Keratinocyte (primary cell): ENCODE measurements around the gene TRIM23. TPM values are rescaled to one million over a fixed set of nuclear protein-coding genes. Genes with fewer than 3 reads are reported as not detected.

Experiments
- DNase-seq: peaks from one replicate; pipeline ENCODE4 v3.0.0-alpha.2; 2011; ENCODE audit warnings: low read depth, missing footprints, low spot score
- FAIRE-seq: peaks from 2 replicates; lab custom pipeline; 2011; peaks lifted over from hg19 to GRCh38; lab: Jason Lieb, UNC
- H2AFZ ChIP-seq: 2 replicates; pipeline ENCODE4 v1.6.0; 2012; ENCODE audit warnings: low read length, control low read depth, inconsistent platforms; ENCODE audit not compliant: control insufficient read depth
- H3K27ac ChIP-seq: 2 replicates; pipeline ENCODE4 v1.5.1; 2011; ENCODE audit warnings: low read length; ENCODE audit not compliant: control insufficient read depth, insufficient read depth
- H3K27me3 ChIP-seq: 3 replicates; pipeline ENCODE4 v1.6.0; 2011; ENCODE audit warnings: low read length; ENCODE audit not compliant: control insufficient read depth, insufficient read depth; ENCODE audit errors: extremely low read depth
- H3K36me3 ChIP-seq, 2 experiments: 2 replicates in 1 of 2; 3 replicates in 1 of 2; pipeline ENCODE4 v1.5.1; 2011; ENCODE audit warnings: low read length in 2 of 2, mild to moderate bottlenecking in 1 of 2; ENCODE audit not compliant: control insufficient read depth in 2 of 2, insufficient read depth in 2 of 2; ENCODE audit errors: extremely low read depth in 1 of 2
- H3K4me1 ChIP-seq: 3 replicates; pipeline ENCODE4 v1.5.1; 2011; ENCODE audit warnings: low read length; ENCODE audit not compliant: control insufficient read depth, insufficient read depth; ENCODE audit errors: extremely low read depth
- H3K4me2 ChIP-seq: 3 replicates; pipeline ENCODE4 v1.6.0; 2011; ENCODE audit warnings: low read depth, low read length; ENCODE audit not compliant: control insufficient read depth, insufficient read depth; ENCODE audit errors: extremely low read depth
- H3K4me3 ChIP-seq, 3 experiments: fragments of 200-600 bp in 1 of 3; sonication (generic) in 1 of 3; 2 replicates in 2 of 3; 3 replicates in 1 of 3; pipeline ENCODE4 v1.5.1; 2011 to 2016; ENCODE audit warnings: low read length in 3 of 3, mild to moderate bottlenecking in 3 of 3, control low read depth in 2 of 3, inconsistent platforms in 1 of 3, low read depth in 1 of 3, mixed read lengths in 1 of 3, mixed run types in 1 of 3, moderate library complexity in 1 of 3; ENCODE audit not compliant: control insufficient read depth in 2 of 3, insufficient read depth in 2 of 3; ENCODE audit errors: extremely low read depth in 1 of 3
- H3K79me2 ChIP-seq: 2 replicates; pipeline ENCODE4 v1.6.0; 2012; ENCODE audit warnings: low read length; ENCODE audit not compliant: control insufficient read depth, insufficient read depth
- H3K9ac ChIP-seq: 3 replicates; pipeline ENCODE4 v1.6.0; 2011; ENCODE audit warnings: low read length; ENCODE audit not compliant: control insufficient read depth, insufficient read depth; ENCODE audit errors: extremely low read depth
- H3K9me1 ChIP-seq: 3 replicates; pipeline ENCODE4 v1.6.0; 2011; ENCODE audit warnings: low read length; ENCODE audit not compliant: control insufficient read depth, insufficient read depth; ENCODE audit errors: extremely low read depth
- H3K9me3 ChIP-seq: 2 replicates; pipeline ENCODE4 v1.5.1; 2012; ENCODE audit warnings: low read depth, low read length; ENCODE audit not compliant: control insufficient read depth
- H4K20me1 ChIP-seq: 3 replicates; pipeline ENCODE4 v1.6.0; 2011; ENCODE audit warnings: low read length; ENCODE audit not compliant: control insufficient read depth, insufficient read depth; ENCODE audit errors: extremely low read depth
- EZH2 ChIP-seq: IDR thresholded peaks from one replicate; pipeline ENCODE4 v1.6.1; 2012; ENCODE audit warnings: inconsistent platforms, mild to moderate bottlenecking, low read length, moderate library complexity
- dilution Hi-C: fragments of 300-500 bp; cut with MboI; formaldehyde crosslinking; loops from one replicate; pipeline ENCODE4 v1.7.0; 2020; ENCODE audit warnings: low sequenced_read_pairs; ENCODE audit not compliant: extremely low pct_ligation_motif_present
- polyA plus RNA-seq, 5 experiments: library from polyadenylated mRNA; depleted of rRNA in 3 of 5; stranded (reverse) in 3 of 5; stranded (forward) in 1 of 5; unstranded in 1 of 5; fragments of >200 nt; gene quantifications; 1 replicate in 1 of 5; 2 replicates in 3 of 5; 3 replicates in 1 of 5; pipeline versions ENCODE4 v1.2.1 to v1.2.3, GENCODE V29; 2011 to 2012; ENCODE audit warnings: missing spikeins in 2 of 5, low read depth in 1 of 5, low replicate concordance in 1 of 5
- TF ChIP-seq, protein P1 (sequence below), 3 experiments: IDR thresholded peaks in 1 of 3; conservative IDR thresholded peaks in 1 of 3; optimal IDR thresholded peaks in 1 of 3; 2 replicates in 2 of 3; 3 replicates in 1 of 3; pipeline versions ENCODE3 to v1.5.1; 2011; ENCODE audit warnings: low read length in 3 of 3, mild to moderate bottlenecking in 3 of 3, moderate library complexity in 2 of 3, control low read depth in 1 of 3, inconsistent platforms in 1 of 3; ENCODE audit not compliant: insufficient read depth in 2 of 3; ENCODE audit errors: extremely low read depth in 1 of 3

TRIM23 gene
- polyA plus RNA-seq, 1 donor (not counting 4 experiments of a cell fraction or from before 2014, with no cell fraction given): 7.8 TPM

DNA sequence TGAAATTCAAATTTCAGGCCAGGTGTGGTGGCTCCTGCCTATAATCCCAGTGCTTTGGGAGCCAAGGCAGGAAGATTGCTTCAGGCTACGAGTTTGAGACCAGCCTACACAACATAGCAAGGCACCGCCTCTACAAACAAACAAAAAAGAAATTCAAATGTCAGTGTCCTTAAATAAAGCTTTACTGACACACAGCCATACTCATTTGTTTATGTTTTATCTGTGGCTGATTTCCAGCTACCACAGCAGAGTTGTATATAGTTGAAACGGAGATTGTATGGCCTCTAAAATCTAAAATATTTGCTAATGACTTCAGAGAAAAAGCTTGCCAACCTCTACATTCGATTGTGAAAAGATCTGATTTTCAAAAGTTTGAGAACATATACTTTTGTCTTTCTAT lies 16.1 kb upstream of the TRIM23 start:
- DNase-seq (no peak), FAIRE-seq (no peak)
- Histone ChIP-seq H3K4me2 (no peak overlapping the region), H2AFZ (no peak overlapping the region), H3K4me3 (no peak overlapping the region), H3K27ac (no peak overlapping the region), H3K9ac (no peak overlapping the region), H4K20me1 (no peaks in the 10 kb centered on the region), H3K36me3 (peaks cover 4 to 8% of the 10 kb centered on the region in 2 experiments), H3K9me3 (no peaks in the 10 kb centered on the region), H3K9me1 (no peaks in the 10 kb centered on the region), H3K27me3 (no peaks in the 10 kb centered on the region), H3K79me2 (no peaks in the 10 kb centered on the region), H3K4me1 (no peaks in the 10 kb centered on the region)
- TF ChIP-seq, protein P1, sequence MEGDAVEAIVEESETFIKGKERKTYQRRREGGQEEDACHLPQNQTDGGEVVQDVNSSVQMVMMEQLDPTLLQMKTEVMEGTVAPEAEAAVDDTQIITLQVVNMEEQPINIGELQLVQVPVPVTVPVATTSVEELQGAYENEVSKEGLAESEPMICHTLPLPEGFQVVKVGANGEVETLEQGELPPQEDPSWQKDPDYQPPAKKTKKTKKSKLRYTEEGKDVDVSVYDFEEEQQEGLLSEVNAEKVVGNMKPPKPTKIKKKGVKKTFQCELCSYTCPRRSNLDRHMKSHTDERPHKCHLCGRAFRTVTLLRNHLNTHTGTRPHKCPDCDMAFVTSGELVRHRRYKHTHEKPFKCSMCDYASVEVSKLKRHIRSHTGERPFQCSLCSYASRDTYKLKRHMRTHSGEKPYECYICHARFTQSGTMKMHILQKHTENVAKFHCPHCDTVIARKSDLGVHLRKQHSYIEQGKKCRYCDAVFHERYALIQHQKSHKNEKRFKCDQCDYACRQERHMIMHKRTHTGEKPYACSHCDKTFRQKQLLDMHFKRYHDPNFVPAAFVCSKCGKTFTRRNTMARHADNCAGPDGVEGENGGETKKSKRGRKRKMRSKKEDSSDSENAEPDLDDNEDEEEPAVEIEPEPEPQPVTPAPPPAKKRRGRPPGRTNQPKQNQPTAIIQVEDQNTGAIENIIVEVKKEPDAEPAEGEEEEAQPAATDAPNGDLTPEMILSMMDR (optimal IDR thresholded peaks at IDR 0.05 in 1 of 3, IDR thresholded peaks at IDR 0.05 in 1 of 3, conservative IDR thresholded peaks at IDR 0.05 in 1 of 3; ENCODE audit: extremely low read depth in 1 of 3, insufficient read depth in 2 of 3, low read length in 3 of 3): no peak
- no peak for TF ChIP-seq EZH2
- dilution Hi-C loops: no loop called here

DNA sequence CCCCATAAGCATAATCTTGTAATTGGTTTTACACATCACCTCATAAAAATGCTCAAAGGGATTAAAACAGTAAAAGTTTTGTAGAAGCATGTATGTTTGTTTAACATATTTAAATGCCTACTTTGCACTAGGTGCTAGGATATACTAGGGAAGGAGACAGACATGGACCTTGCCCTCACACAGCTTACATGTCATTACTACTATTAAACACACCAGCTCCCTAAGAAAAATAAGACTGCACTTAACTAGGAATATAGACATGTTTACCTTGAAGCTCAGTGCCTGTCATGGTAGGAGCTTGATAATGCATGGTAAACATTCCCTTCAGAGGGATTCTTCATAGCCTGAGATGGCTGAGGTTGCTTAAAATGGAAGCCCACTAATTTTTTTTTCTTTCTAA lies 6.8 kb upstream of the TRIM23 start:
- Histone ChIP-seq H3K36me3 (peaks cover 0 to 6% of the 10 kb centered on the region in 2 experiments), H3K4me1 (peaks cover 3% of the 10 kb centered on the region), H3K9me1 (no peaks in the 10 kb centered on the region), H4K20me1 (peaks cover 2% of the 10 kb centered on the region), H3K4me3 (no peak overlapping the region), H3K4me2 (no peak overlapping the region), H3K27ac (no peak overlapping the region), H2AFZ (no peak overlapping the region), H3K79me2 (peaks cover 34% of the 10 kb centered on the region), H3K9me3 (no peaks in the 10 kb centered on the region), H3K27me3 (no peaks in the 10 kb centered on the region), H3K9ac (no peak overlapping the region)
- dilution Hi-C loops: no loop called here
- FAIRE-seq (no peak), DNase-seq (no peak)
- TF ChIP-seq, protein P1 (optimal IDR thresholded peaks at IDR 0.05 in 1 of 3, IDR thresholded peaks at IDR 0.05 in 1 of 3, conservative IDR thresholded peaks at IDR 0.05 in 1 of 3; ENCODE audit: extremely low read depth in 1 of 3, insufficient read depth in 2 of 3, low read length in 3 of 3): no peak
- TF ChIP-seq EZH2: no peak
